Mesenchymal stem cell (in vitro differentiated cells and primary cell): ENCODE measurements around the gene HEMK1.

Source experiments
- DNase-seq: peaks from one replicate; pipeline ENCODE4 v3.0.0-alpha.2; 2013
- H2AFZ ChIP-seq: one replicate; pipeline ENCODE4 v1.6.1; 2013; ENCODE audit warnings: low read depth, mild to moderate bottlenecking, control low read depth, inconsistent platforms, low read length, moderate library complexity
- H2AK5ac ChIP-seq: 2 replicates; pipeline ENCODE4 v1.6.1; 2013; ENCODE audit warnings: low read length, moderate library complexity, mild to moderate bottlenecking, inconsistent platforms; ENCODE audit not compliant: severe bottlenecking
- H2BK120ac ChIP-seq: one replicate; pipeline ENCODE4 v1.6.1; 2013; ENCODE audit warnings: low read depth, mild to moderate bottlenecking, inconsistent platforms, low read length, moderate library complexity
- H2BK12ac ChIP-seq, 2 experiments: one replicate each; pipeline ENCODE4 v1.6.1; 2013; ENCODE audit warnings: inconsistent platforms in 2 of 2, low read length in 2 of 2, mild to moderate bottlenecking in 2 of 2, moderate library complexity in 2 of 2, control low read depth in 1 of 2
- H2BK15ac ChIP-seq: one replicate; pipeline ENCODE4 v1.6.1; 2013; ENCODE audit warnings: mild to moderate bottlenecking, low read depth, inconsistent platforms; ENCODE audit not compliant: poor library complexity, severe bottlenecking
- H2BK5ac ChIP-seq: 2 replicates; pipeline ENCODE4 v1.6.1; 2013; ENCODE audit warnings: low read depth, mild to moderate bottlenecking, low read length, control low read depth, inconsistent platforms; ENCODE audit not compliant: poor library complexity, severe bottlenecking
- H3K14ac ChIP-seq, 2 experiments: one replicate each; pipeline ENCODE4 v1.6.1; 2013; ENCODE audit warnings: inconsistent platforms in 2 of 2, low read length in 2 of 2, control low read depth in 1 of 2, mild to moderate bottlenecking in 1 of 2, moderate library complexity in 1 of 2
- H3K18ac ChIP-seq, 2 experiments: one replicate each; pipeline ENCODE4 v1.6.1; 2013; ENCODE audit warnings: inconsistent platforms in 2 of 2, low read length in 2 of 2, control low read depth in 1 of 2, low read depth in 1 of 2, mild to moderate bottlenecking in 1 of 2
- H3K23ac ChIP-seq, 2 experiments: one replicate each; pipeline ENCODE4 v1.6.1; 2013; ENCODE audit warnings: inconsistent platforms in 2 of 2, low read length in 2 of 2, mild to moderate bottlenecking in 2 of 2, moderate library complexity in 2 of 2, control low read depth in 1 of 2
- H3K27ac ChIP-seq: 2 replicates; pipeline ENCODE4 v1.5.1; 2013; ENCODE audit warnings: mild to moderate bottlenecking, moderate library complexity, low read length, control low read depth, inconsistent platforms; ENCODE audit not compliant: poor library complexity, severe bottlenecking
- H3K27me3 ChIP-seq, 2 experiments: 2 replicates each; pipeline versions ENCODE4 v1.6.1 to v1.7.0; 2013; ENCODE audit warnings: low read length in 2 of 2, mild to moderate bottlenecking in 2 of 2, moderate library complexity in 2 of 2, control low read depth in 1 of 2, inconsistent platforms in 1 of 2; ENCODE audit not compliant: control insufficient read depth in 1 of 2, insufficient read depth in 1 of 2
- H3K36me3 ChIP-seq, 2 experiments: 2 replicates each; pipeline versions ENCODE4 v1.6.1 to v1.7.0; 2013; ENCODE audit warnings: low read length in 2 of 2, control low read depth in 1 of 2, inconsistent platforms in 1 of 2, low read depth in 1 of 2, mild to moderate bottlenecking in 1 of 2; ENCODE audit not compliant: insufficient read depth in 2 of 2, control insufficient read depth in 1 of 2
- H3K4ac ChIP-seq, 2 experiments: one replicate each; pipeline ENCODE4 v1.6.1; 2013; ENCODE audit warnings: inconsistent platforms in 2 of 2, low read length in 2 of 2, mild to moderate bottlenecking in 2 of 2, moderate library complexity in 2 of 2, control low read depth in 1 of 2, low read depth in 1 of 2
- H3K4me1 ChIP-seq: 2 replicates; pipeline ENCODE4 v1.6.1; 2013; ENCODE audit warnings: low read depth, low read length, control low read depth; ENCODE audit not compliant: control insufficient read depth, insufficient read depth
- H3K4me2 ChIP-seq: 2 replicates; pipeline ENCODE4 v1.6.1; 2013; ENCODE audit warnings: low read length, mild to moderate bottlenecking, inconsistent platforms; ENCODE audit not compliant: poor library complexity, severe bottlenecking
- H3K4me3 ChIP-seq, 2 experiments: 2 replicates each; pipeline versions ENCODE4 v1.5.1 to v1.7.0; 2013; ENCODE audit warnings: low read length in 2 of 2, mild to moderate bottlenecking in 2 of 2, control low read depth in 1 of 2, low read depth in 1 of 2; ENCODE audit not compliant: insufficient read depth in 1 of 2
- H3K79me1 ChIP-seq: replicated peaks from 2 replicates; pipeline ENCODE4 v1.6.1; 2013; ENCODE audit warnings: mild to moderate bottlenecking, control low read depth, low read length, inconsistent platforms; ENCODE audit not compliant: poor library complexity, severe bottlenecking
- H3K9ac ChIP-seq: 2 replicates; pipeline ENCODE4 v1.7.0; 2013; ENCODE audit warnings: mild to moderate bottlenecking, low read length, moderate library complexity
- H3K9me3 ChIP-seq: 2 replicates; pipeline ENCODE4 v1.7.0; 2013; ENCODE audit warnings: mild to moderate bottlenecking, low read length; ENCODE audit not compliant: control insufficient read depth
- H4K8ac ChIP-seq: one replicate; pipeline ENCODE4 v1.6.1; 2013; ENCODE audit warnings: inconsistent platforms, mild to moderate bottlenecking, low read length, moderate library complexity
- H4K91ac ChIP-seq: one replicate; pipeline ENCODE4 v1.6.1; 2013; ENCODE audit warnings: mild to moderate bottlenecking, low read length, inconsistent platforms
- WGBS: methylation state at CpG from one replicate; pipeline ENCODE4 v1.1.7; 2013; ENCODE audit warnings: mixed read lengths; 5-methylcytosine and 5-hydroxymethylcytosine counted together

HEMK1 gene

GRCh38 chr3:50623840-50624474, 54.6 kb downstream of the HEMK1 start:
- H3K79me1 ChIP-seq: peaks cover 46% of the 10 kb centered on the region
- peaks cover 17 to 30% of the 10 kb centered on the region in 2 experiments for H3K36me3 ChIP-seq
- H3K9ac ChIP-seq: no peak overlapping the region
- no peak overlapping the region for H3K4me2 ChIP-seq
- H3K4me1 ChIP-seq: peaks cover 34% of the 10 kb centered on the region
- no peak overlapping the region for H2BK15ac ChIP-seq
- H3K4me3 ChIP-seq: no peak overlapping the region
- 80% methylated on average over 6 of the region's 6 CpGs for WGBS
- no peaks in the 10 kb centered on the region for H3K9me3 ChIP-seq
- H4K91ac ChIP-seq: no peak overlapping the region
- H2BK120ac ChIP-seq: no peak overlapping the region
- H2AFZ ChIP-seq: no peak overlapping the region
- no peak overlapping the region for H2BK12ac ChIP-seq
- no peak overlapping the region for H3K14ac ChIP-seq
- no peak overlapping the region for H3K18ac ChIP-seq
- DNase-seq: no peak
- H2BK5ac ChIP-seq: no peak overlapping the region
- no peak overlapping the region for H3K23ac ChIP-seq
- H4K8ac ChIP-seq: no peak overlapping the region
- H3K27ac ChIP-seq: no peak overlapping the region
- H3K27me3 ChIP-seq: no peaks in the 10 kb centered on the region
- no peak overlapping the region for H3K4ac ChIP-seq
- no peak overlapping the region for H2AK5ac ChIP-seq

GRCh38 chr3:50624634-50625033, 55.3 kb downstream of the HEMK1 start:
- Histone ChIP-seq H2BK5ac (no peak overlapping the region), H2AFZ (no peak overlapping the region), H4K8ac (no peak overlapping the region), H3K4me1 (peaks cover 34% of the 10 kb centered on the region), H3K27ac (no peak overlapping the region), H3K18ac (no peak overlapping the region), H3K79me1 (peaks cover 48% of the 10 kb centered on the region), H3K4ac (no peak overlapping the region), H3K23ac (no peak overlapping the region), H2BK15ac (no peak overlapping the region), H3K27me3 (no peaks in the 10 kb centered on the region), H4K91ac (no peak overlapping the region), H3K9me3 (no peaks in the 10 kb centered on the region), H3K4me3 (no peak overlapping the region), H3K9ac (no peak overlapping the region), H3K4me2 (no peak overlapping the region), H2AK5ac (no peak overlapping the region), H3K14ac (no peak overlapping the region), H2BK120ac (no peak overlapping the region), H3K36me3 (peaks cover 17 to 27% of the 10 kb centered on the region in 2 experiments), H2BK12ac (no peak overlapping the region)
- no peak for DNase-seq
- WGBS: 100% methylated on average over 2 of the region's 2 CpGs

- H3K23ac ChIP-seq: no peak overlapping the region
- no peak overlapping the region for H3K4me3 ChIP-seq
- no peak overlapping the region for H3K4me2 ChIP-seq
- no peaks in the 10 kb centered on the region for H3K27me3 ChIP-seq
- no peak overlapping the region for H3K27ac ChIP-seq
- no peak overlapping the region for H2AFZ ChIP-seq
- H3K14ac ChIP-seq: no peak overlapping the region
- H4K8ac ChIP-seq: no peak overlapping the region
- H3K4me1 ChIP-seq: peaks cover 31% of the 10 kb centered on the region
- WGBS: 80% methylated on average over 18 of the region's 18 CpGs
- peaks cover 48% of the 10 kb centered on the region for H3K79me1 ChIP-seq
- H3K36me3 ChIP-seq: peaks cover 17 to 21% of the 10 kb centered on the region in 2 experiments
- no peak overlapping the region for H2BK15ac ChIP-seq
- no peak overlapping the region for H3K4ac ChIP-seq
- no peaks in the 10 kb centered on the region for H3K9me3 ChIP-seq
- no peak overlapping the region for H3K18ac ChIP-seq
- H2AK5ac ChIP-seq: no peak overlapping the region
- no peak overlapping the region for H3K9ac ChIP-seq
- H2BK120ac ChIP-seq: no peak overlapping the region
- H2BK5ac ChIP-seq: no peak overlapping the region
- no peak overlapping the region for H2BK12ac ChIP-seq
- H4K91ac ChIP-seq: no peak overlapping the region
- DNase-seq: no peak
These were observed 56.2 kb downstream of the HEMK1 start for GRCh38 chr3:50625231-50626182.

- Histone ChIP-seq H3K14ac (no peak overlapping the region), H3K27ac (no peak overlapping the region), H2BK12ac (no peak overlapping the region), H3K18ac (no peak overlapping the region), H3K4me1 (peaks cover 33% of the 10 kb centered on the region), H3K4me3 (no peak overlapping the region), H4K8ac (no peak overlapping the region), H3K79me1 (peaks cover 48% of the 10 kb centered on the region), H3K4ac (no peak overlapping the region), H3K4me2 (no peak overlapping the region), H3K27me3 (no peaks in the 10 kb centered on the region), H2BK15ac (no peak overlapping the region), H4K91ac (no peak overlapping the region), H3K9me3 (no peaks in the 10 kb centered on the region), H3K9ac (no peak overlapping the region), H2BK5ac (no peak overlapping the region), H2AFZ (no peak overlapping the region), H2AK5ac (no peak overlapping the region), H2BK120ac (no peak overlapping the region), H3K36me3 (peaks cover 17 to 18% of the 10 kb centered on the region in 2 experiments), H3K23ac (no peak overlapping the region)
- DNase-seq: no peak
- 100% methylated on average over 3 of the region's 3 CpGs for whole genome bisulfite sequencing
These were observed 57.1 kb downstream of the HEMK1 start for GRCh38 chr3:50626401-50626800.
